Activated CD4-positive, CD25-positive, alpha-beta regulatory T cell treated with anti-CD3 and anti-CD28 coated beads, Interleukin-2, amount 50 U/mL, for 72 hours (primary cell): ENCODE data around the gene RIGI.
A peak's percentile ranks its signal among the peaks of the same experiment; 100 is the strongest.
"Not testable (repeated sequence)": the region's sequence is repeated elsewhere in the genome, so short reads cannot be mapped to it uniquely, and the experiment has no call there.

Source experiments
- DNase-seq: peaks from one replicate; pipeline ENCODE4 v3.0.0; 2021

Gene RIGI

GRCh38 chr9:32526041-32526706 is at the start of gene RIGI:
RIGI (minus strand) TSS chr9:32526196; CDS start chr9:32526166, 30 bp downstream.
- DNase-seq: peak; percentile 71

- DNase-seq: no peak
Observed at GRCh38 chr9:32574858-32575257, 48.9 kb upstream of the RIGI start.

- no peak for DNase-seq
Observed at GRCh38 chr9:32573821-32574220, 47.8 kb upstream of the RIGI start.

GRCh38 chr9:32572900-32573523 is 47.0 kb upstream of the RIGI start, which contains the start of gene NDUFB6:
NDUFB6 (minus strand) TSS chr9:32573159; CDS start chr9:32573060, 99 bp downstream.
- DNase-seq: peak; percentile 92

DNA sequence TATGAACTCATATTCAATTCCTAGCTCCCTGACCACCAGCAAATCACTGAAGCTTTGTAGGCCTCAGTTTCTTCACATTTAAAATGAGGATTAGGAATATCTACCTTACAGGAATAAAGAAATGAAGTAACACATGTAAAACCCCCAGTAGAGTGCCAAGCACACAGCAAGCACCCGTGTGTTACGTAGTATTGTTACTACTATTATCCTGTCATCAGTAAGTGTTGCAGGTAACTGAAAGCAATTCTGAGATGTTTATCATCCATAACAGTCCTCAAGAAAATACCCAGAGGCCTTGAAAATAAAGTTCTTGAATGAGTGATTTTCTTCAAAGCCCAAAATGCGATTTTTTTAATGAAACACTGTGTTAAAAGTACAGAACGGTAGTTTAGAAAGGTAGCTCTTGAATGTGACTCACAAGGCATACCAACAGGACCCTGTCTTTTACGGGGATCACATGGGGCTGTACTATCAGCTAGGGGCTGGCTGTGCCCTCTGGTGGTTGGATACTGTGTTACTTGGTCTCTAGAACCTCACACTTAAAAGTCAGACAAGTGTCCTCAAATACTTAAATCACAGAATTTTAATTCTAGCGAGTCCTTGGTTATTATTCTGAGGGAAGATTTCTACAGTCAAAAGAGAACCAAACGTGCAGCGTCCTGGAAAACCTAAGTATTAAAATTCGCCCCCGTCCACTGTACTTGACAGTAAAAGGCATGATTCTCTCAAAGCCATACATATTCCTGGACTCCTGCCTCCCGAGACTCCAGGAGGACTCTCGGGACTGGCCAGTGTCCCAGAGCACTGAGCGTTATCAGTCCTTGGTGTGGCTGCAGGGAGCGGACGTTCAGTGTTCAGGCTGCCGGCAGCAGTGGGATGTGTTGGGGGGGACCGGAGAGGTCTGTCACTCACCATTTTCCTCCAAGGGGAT is 46.2 kb upstream of the RIGI start:
- DNase-seq: peak; percentile 53

DNA sequence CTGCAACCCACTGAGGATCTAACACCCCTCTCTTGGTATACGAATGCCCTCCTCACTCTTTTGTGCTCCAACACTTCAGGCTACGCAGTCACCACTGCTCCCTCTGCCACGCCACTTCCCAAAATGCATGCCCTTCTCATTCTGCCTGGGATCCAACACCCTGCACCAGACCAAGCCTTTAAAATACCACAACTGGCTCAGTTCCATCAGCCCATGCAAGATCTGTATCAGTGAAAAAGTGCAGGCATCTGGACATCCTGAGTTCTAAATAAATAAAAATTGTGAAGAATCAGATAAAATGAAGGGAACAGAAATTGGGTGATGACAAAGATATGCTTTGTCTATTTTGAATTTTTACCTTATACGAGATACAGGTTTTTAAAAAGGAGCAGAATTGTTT is 44.3 kb upstream of the RIGI start:
- no peak for DNase-seq

- no peak for DNase-seq
Observed at GRCh38 chr9:32566770-32567169, 40.8 kb upstream of the RIGI start.

- DNase-seq: no peak
Observed at GRCh38 chr9:32565967-32566366, 40.0 kb upstream of the RIGI start.

DNA sequence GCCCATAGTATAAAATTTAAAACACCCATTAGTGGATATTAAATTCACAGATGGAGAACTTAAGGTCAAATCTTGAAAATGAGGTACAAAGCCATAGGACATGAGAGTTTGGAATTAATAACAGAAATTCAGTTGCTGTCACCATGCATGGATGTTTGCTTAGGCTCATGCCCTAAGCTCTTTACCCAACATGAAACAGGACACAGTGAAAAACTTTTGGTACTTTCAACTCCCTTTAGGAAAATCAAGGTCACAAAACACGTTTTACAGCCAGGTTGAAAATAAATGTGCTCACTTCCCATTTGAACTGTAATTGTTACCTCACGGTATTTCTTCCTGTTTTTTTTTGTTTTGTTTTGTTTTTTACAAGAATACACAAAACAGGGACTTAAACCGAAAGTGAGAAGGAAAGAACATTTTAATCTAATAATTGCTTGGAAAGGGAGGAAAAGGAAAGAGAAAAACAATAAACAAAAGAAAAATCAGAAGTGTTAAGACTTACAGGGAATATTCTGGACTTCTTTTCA is 32.5 kb upstream of the RIGI start:
- DNase-seq: no peak

DNA sequence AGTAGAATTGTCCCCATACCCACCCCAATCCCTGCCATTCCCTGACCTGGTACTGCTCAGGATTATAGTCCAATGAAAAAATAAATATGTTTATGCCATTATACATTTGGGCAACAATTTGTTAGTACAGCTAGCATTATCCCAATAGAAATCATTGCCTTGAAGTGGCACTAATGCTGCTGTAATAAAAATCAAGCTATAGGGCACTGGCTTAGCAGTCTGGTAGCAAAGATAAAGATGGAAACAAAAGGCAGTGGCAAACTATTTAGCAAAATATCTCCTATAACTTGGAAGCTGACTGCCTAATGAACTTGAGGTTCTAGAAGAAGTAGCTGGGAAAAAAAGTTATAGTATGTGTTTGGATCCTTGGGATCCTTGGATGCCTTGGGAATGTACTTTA is 28.6 kb upstream of the RIGI start:
- no peak for DNase-seq

GRCh38 chr9:32554107-32554506 is 28.1 kb upstream of the RIGI start:
- DNase-seq: no peak

DNA sequence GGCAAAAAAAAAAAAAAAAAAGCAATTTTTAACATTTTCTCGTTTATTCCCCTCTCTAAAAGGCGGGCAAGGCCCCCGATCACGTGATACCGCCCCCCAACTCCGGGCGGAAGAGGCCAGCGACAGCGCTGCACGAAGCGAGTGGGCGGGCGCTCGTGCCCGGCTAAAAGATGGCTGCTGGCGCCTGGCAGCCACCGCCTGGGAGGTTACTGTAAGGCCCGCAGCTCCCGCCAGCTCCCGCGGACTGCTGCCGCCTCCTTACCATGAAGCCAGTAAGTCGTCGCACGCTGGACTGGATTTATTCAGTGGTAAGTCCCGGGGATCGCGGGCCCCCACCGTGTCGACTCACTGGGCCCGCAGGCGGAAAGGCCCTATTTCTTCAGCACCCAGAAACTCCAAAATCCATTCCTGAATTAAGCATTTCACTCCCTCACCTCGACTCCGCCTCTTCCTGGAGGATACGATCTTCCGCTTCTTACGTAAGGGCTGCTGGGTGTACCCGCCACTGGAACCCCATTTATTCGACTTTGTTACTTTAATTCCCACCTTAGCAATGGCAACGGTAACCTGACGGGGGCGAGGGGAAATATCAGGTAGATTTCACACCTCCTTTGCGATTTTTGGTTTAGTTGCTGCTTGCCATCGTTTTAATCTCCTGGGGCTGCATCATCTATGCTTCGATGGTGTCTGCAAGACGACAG is 26.3 kb upstream of the RIGI start, which contains the start of the genes SMIM27 and TOPORS:
SMIM27 (plus strand) TSS at position 156 of the 701 bp plus-strand sequence; CDS start at position 264, 108 bp downstream.
TOPORS (minus strand) TSS at position 415 of the 701 bp plus-strand sequence; CDS start at position 265, 150 bp downstream.
- peak; percentile 86 for DNase-seq

GRCh38 chr9:32551276-32552051 is 25.5 kb upstream of the RIGI start:
- DNase-seq: peak; percentile 45

DNA sequence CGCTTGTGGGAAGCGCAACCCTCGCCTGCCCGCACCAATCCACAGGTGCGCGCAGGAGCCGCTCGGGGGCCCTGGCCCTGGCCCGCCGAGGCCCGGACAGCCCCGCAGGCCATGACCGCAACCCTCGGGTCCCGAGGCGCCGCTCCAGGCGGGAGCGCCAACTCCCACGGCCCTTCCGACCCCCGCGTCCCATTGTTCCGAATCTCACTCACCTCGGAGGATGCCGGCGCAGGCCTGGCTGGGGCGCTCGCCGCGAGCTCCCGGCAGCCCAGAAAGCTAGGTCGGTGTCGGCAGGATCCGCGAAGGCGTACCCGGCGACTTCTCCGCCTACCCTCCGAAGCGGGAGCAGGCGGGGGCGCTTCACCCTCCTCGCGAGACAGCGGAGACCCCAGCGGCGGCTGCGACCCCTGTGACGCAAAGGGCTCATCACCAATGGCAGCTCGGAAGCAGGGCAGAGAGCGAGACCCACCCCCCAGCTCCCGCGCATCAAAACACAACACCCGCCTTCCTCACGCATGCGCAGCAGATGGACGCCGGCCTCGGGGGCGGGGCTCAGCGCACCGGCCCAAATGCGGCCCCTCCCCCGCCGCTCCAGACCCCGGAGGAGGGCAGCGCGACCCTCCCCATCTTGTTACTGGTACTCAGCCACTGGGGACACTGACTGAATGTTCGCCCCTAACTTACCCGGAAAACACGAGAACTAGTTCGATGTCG is 24.7 kb upstream of the RIGI start:
- DNase-seq: peak; percentile 90

GRCh38 chr9:32550150-32550561 is 24.2 kb upstream of the RIGI start:
- no peak for DNase-seq

DNA sequence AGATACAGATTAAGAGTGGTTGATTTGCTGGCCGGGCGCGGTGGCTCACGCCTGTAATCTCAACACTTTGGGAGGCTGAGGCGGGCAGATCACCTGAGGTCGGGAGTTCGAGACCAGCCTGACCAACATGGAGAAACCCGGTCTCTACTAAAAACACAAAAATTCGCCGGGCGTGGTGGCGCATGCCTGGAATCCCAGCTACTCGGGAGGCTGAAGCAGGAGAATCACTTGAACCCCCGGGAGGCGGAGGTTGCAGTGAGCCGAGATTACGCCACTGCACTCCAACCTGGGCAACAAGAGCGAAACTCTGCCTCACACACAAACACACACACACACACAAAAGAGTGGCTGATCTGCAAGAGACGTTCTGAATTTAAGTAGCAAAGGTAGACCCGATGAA is 22.2 kb upstream of the RIGI start:
- DNase-seq: not testable (repeated sequence)

GRCh38 chr9:32545884-32546283 is 19.9 kb upstream of the RIGI start:
- no peak for DNase-seq

- DNase-seq: no peak
Observed at GRCh38 chr9:32543047-32543446, 17.1 kb upstream of the RIGI start.

GRCh38 chr9:32533816-32534215 is 7.8 kb upstream of the RIGI start:
- no peak for DNase-seq

- no peak for DNase-seq
Observed at GRCh38 chr9:32533336-32533735, 7.3 kb upstream of the RIGI start.

- DNase-seq: no peak
Observed at GRCh38 chr9:32526707-32527048, 682 bp upstream of the RIGI start.
